Measurements from ENCODE around the gene VSTM4.

Gene VSTM4

DNA sequence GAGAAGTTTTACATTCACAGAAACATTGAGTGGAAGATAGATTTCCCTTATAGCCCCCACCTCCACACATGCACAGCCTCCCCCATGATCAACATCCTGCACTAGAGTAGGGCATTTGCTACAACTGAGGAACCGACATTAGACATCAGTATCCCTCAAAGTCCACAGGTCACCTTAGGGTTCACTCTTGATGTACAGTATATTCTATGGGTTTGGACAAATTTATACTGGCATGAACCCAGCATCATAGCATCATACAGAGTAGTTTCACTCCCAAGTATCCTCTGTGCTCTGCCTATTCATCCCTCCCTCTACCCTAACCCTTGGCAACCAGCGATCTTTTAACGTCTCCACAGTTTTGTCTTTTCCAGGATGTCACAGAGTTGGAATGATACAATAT, 64.4 kb downstream of the VSTM4 start:
- DNase-seq (ENCODE audit: extremely low spot score), result no peak
- TF ChIP-seq CTCF (IDR thresholded peaks at IDR 0.05; ENCODE audit: control extremely low read depth, extremely low read depth, low read depth, missing control alignments), result no peak
- CTCF ChIA-PET, result interaction anchor here (0.9 to 1.4 kb wide), 2 partner anchors 10 to 25 kb away, joined by 3 read pairs; no protein-coding TSS in a partner anchor
- POLR2A ChIA-PET, result no interaction called here

DNA sequence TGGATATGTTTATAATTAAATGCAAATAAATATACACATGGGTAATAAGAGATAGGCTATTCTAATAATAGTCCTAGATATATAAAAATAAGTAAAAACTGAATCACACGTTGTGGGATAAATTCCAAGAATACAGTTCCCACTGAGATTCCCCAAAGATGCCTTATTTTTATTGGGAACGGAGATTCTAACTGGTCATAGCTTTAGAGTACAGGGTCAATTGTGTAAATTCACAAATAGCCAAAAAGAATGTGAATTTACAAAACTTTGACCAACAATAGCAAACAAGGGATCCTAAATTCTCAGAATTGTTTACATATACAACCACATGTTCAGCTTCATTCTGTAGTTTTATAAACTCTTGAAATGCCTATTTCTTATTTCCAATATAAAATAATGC, 65.0 kb downstream of the VSTM4 start:
- ChIA-PET CTCF (interaction anchor here (0.9 to 1.4 kb wide), 2 partner anchors 9 to 25 kb away, joined by 3 read pairs; no protein-coding TSS in a partner anchor), POLR2A (no interaction called here)
- no peak for DNase-seq (ENCODE audit: extremely low spot score)
- no peak for TF ChIP-seq CTCF (IDR thresholded peaks at IDR 0.05; ENCODE audit: control extremely low read depth, extremely low read depth, low read depth, missing control alignments)

DNA sequence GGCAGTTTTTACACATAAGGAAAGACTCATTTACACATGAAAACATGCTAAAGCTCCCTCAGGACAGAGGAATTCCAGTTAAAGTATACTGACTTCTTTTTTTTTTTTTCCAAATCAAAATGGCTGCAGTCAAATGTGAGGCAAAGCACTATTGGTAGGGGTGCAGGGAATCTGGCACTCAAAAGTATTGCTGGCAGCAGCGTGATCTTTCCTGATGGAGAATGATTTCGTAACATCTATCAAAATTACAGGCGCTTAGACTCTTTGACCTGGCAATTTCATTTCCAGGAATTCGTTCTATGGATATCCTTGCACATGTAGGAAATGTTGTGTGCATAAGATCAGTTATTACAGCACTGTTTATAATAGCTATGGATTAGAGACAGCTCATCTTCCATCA, 65.7 kb downstream of the VSTM4 start:
- ChIA-PET CTCF (interaction anchor here (0.8 to 1.4 kb wide), 2 partner anchors 9 to 114 kb away, joined by 3 read pairs; no protein-coding TSS in a partner anchor), POLR2A (no interaction called here)
- TF ChIP-seq CTCF (IDR thresholded peaks at IDR 0.05; ENCODE audit: control extremely low read depth, extremely low read depth, low read depth, missing control alignments), result no peak
- DNase-seq (ENCODE audit: extremely low spot score), result no peak

DNA sequence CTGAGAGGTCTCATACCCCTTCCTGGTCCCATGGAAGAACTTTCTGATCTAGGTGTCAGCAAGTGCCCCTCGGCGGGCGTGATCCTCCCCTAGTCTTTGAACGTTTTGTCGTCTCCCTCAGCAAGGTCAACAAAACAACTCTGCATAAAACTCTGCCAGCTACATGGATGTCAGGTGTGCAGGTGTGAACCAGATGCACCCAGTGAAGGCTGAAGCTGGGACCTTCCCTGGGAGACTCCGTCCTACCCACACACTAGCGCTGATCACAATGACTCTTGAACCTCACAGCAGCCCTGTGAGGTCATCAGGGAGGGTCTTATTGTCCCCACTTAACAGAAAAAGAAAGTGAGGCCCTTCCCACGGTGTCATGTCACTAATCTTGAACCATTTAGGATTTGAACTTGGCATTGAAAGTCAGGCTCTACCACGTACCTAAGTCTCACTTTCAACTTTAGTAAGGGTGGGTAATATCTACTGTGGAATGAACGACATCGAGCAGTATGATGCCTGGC, 68.1 kb downstream of the VSTM4 start:
- no peak for TF ChIP-seq CTCF (IDR thresholded peaks at IDR 0.05; ENCODE audit: control extremely low read depth, extremely low read depth, low read depth, missing control alignments)
- ChIA-PET POLR2A (no interaction called here), CTCF (interaction anchor here (1.8 kb wide), 1 partner anchor 24 kb away, joined by 5 read pairs; no protein-coding TSS in a partner anchor)
- no peak for DNase-seq (ENCODE audit: extremely low spot score)

GRCh38 chr10:49044293-49045193, 70.8 kb downstream of the VSTM4 start:
- no peak for DNase-seq (ENCODE audit: extremely low spot score)
- no peak for TF ChIP-seq CTCF (IDR thresholded peaks at IDR 0.05; ENCODE audit: control extremely low read depth, extremely low read depth, low read depth, missing control alignments)
- CTCF ChIA-PET, result no interaction called here
- POLR2A ChIA-PET, result no interaction called here

GRCh38 chr10:49040601-49041000, 74.7 kb downstream of the VSTM4 start:
- no peak for TF ChIP-seq CTCF (IDR thresholded peaks at IDR 0.05; ENCODE audit: control extremely low read depth, extremely low read depth, low read depth, missing control alignments)
- no peak for DNase-seq (ENCODE audit: extremely low spot score)
- CTCF ChIA-PET, result interaction anchor here (1.0 to 1.2 kb wide), 2 partner anchors 10 to 15 kb away, joined by 3 read pairs; no protein-coding TSS in a partner anchor
- POLR2A ChIA-PET, result no interaction called here

All from GM10248 (cell line).